GM18505 (cell line): ENCODE data around the gene BCAS4.
"Not testable (repeated sequence)": the region's sequence is repeated elsewhere in the genome, so short reads cannot be mapped to it uniquely, and the experiment has no call there.

ENCODE experiments used
- ATAC-seq: cut with Tn5 transposase; IDR thresholded peaks from one replicate; pipeline ENCODE4 v1.9.1; 2021; ENCODE audit not compliant: unreplicated experiment
- POLR2A ChIP-seq: IDR thresholded peaks from 4 replicates; pipeline ENCODE4 v1.6.1; 2011; ENCODE audit warnings: borderline replicate concordance; ENCODE audit not compliant: insufficient read depth, insufficient read length; ENCODE audit errors: extremely low read depth

The BCAS4 gene

GRCh38 chr20:50794846-50795634, at the start of gene BCAS4:
Gene BCAS4 (plus strand): TSS chr20:50795061. CDS start chr20:50795084, 23 bp downstream.
- ATAC-seq, result peak; percentile 77
- TF ChIP-seq POLR2A, result peak; percentile 62

- no peak for TF ChIP-seq POLR2A
- ATAC-seq, result no peak
Observed at GRCh38 chr20:50745634-50746137, 49.2 kb upstream of the BCAS4 start.

GRCh38 chr20:50746138-50746940, 48.5 kb upstream of the BCAS4 start:
- no peak for TF ChIP-seq POLR2A
- ATAC-seq, result no peak

- TF ChIP-seq POLR2A, result no peak
- ATAC-seq, result no peak
Observed at GRCh38 chr20:50747275-50747674, 47.6 kb upstream of the BCAS4 start.

GRCh38 chr20:50750145-50750671, 44.7 kb upstream of the BCAS4 start:
- TF ChIP-seq POLR2A, result no peak

GRCh38 chr20:50753152-50753551, 41.7 kb upstream of the BCAS4 start:
- TF ChIP-seq POLR2A, result no peak
- no peak for ATAC-seq

More at GRCh38 chr20:50750145-50750671, 44.7 kb upstream of the BCAS4 start:
- no peak for ATAC-seq

- no peak for TF ChIP-seq POLR2A
- no peak for ATAC-seq
Observed at GRCh38 chr20:50754420-50754819, 40.4 kb upstream of the BCAS4 start.

GRCh38 chr20:50756447-50756846, 38.4 kb upstream of the BCAS4 start:
- no peak for ATAC-seq
- TF ChIP-seq POLR2A, result no peak

GRCh38 chr20:50758469-50758868, 36.4 kb upstream of the BCAS4 start:
- no peak for TF ChIP-seq POLR2A
- no peak for ATAC-seq

- no peak for ATAC-seq
- TF ChIP-seq POLR2A, result no peak
Observed at GRCh38 chr20:50758992-50759391, 35.9 kb upstream of the BCAS4 start.

- no peak for ATAC-seq
Observed at GRCh38 chr20:50759678-50760077, 35.2 kb upstream of the BCAS4 start.

GRCh38 chr20:50762045-50762422, 32.8 kb upstream of the BCAS4 start:
- TF ChIP-seq POLR2A, result no peak
- no peak for ATAC-seq

More at GRCh38 chr20:50759678-50760077, 35.2 kb upstream of the BCAS4 start:
- TF ChIP-seq POLR2A, result no peak

- no peak for ATAC-seq
- no peak for TF ChIP-seq POLR2A
Observed at GRCh38 chr20:50762435-50763220, 32.2 kb upstream of the BCAS4 start.

GRCh38 chr20:50763550-50764458, 31.1 kb upstream of the BCAS4 start:
- not testable (repeated sequence) for ATAC-seq

GRCh38 chr20:50765251-50765650, 29.6 kb upstream of the BCAS4 start:
- not testable (repeated sequence) for ATAC-seq
